Measurements from ENCODE around the gene GPC5. TPM values are rescaled to one million over a fixed set of nuclear protein-coding genes. Genes with fewer than 3 reads are reported as not detected.

GPC5 gene
- total and polyA plus RNA-seq, 9 of the 15 experiments (the other 6 are each of a cell fraction or from before 2014, with no cell fraction given) = 0.18 to 0.27 TPM; not detected in 7

- H4K20me1 ChIP-seq (replicated peaks; ENCODE audit: control insufficient read depth, insufficient read depth, low read length) = no peaks in the 10 kb centered on the region
- ChIA-PET POLR2A (no interaction called here), CTCF (ENCODE audit: low intra/inter-chr PET ratio) (no interaction called here)
- no peak overlapping the region for H3K4me3 ChIP-seq
- no peaks in the 10 kb centered on the region for H3K4me1 ChIP-seq (replicated peaks in 1 of 2; ENCODE audit: control insufficient read depth in 2 of 2, insufficient read depth in 2 of 2, low read length in 2 of 2)
- no peak overlapping the region for H2AFZ ChIP-seq (ENCODE audit: low read depth, low read length)
- no peaks in the 10 kb centered on the region for H3K9me1 ChIP-seq (ENCODE audit: control insufficient read depth, insufficient read depth, low read length)
- H3K9ac ChIP-seq (ENCODE audit: insufficient read depth in 1 of 2, low read depth in 2 of 2, low read length in 2 of 2) = no peak overlapping the region
- H3K27ac ChIP-seq (ENCODE audit: extremely low read depth, low read depth, low read length) = no peak overlapping the region
- intact Hi-C loops (cut with micrococcal nuclease) = no loop called here
- FAIRE-seq (no peak), DNase-seq (ENCODE audit: extremely low read depth in 1 of 4, low spot score in 3 of 4) (no peak), ATAC-seq (no peak)
- WGBS (ENCODE audit: insufficient coverage, low coverage, missing lambda C conversion rate) = 0% methylated on average over 3 of the region's 3 CpGs
- H3K4me2 ChIP-seq (ENCODE audit: insufficient read depth, low read length) = no peak overlapping the region
- in situ Hi-C loops (cut with MboI) = no loop called here
- no peaks in the 10 kb centered on the region for H3K79me2 ChIP-seq (ENCODE audit: control insufficient read depth, insufficient read depth, low read length)
- no peaks in the 10 kb centered on the region for H3K36me3 ChIP-seq (ENCODE audit: control insufficient read depth, insufficient read depth, low read length)
- H3K9me3 ChIP-seq (replicated peaks; ENCODE audit: control insufficient read depth, insufficient read depth, low read depth, low read length) = no peaks in the 10 kb centered on the region
- TF ChIP-seq ZNF436 (CRISPR knock-in tag; IDR thresholded peaks at IDR 0.05) (no peak), ZBTB1 (CRISPR knock-in tag; IDR thresholded peaks at IDR 0.05; ENCODE audit: borderline replicate concordance, low read depth) (no peak), MTF1 (CRISPR knock-in tag; IDR thresholded peaks at IDR 0.05; ENCODE audit: borderline replicate concordance) (no peak), TCF7L2 (IDR thresholded peaks at IDR 0.05; ENCODE audit: low read depth, low read length) (no peak), PTBP1 (IDR thresholded peaks at IDR 0.05; ENCODE audit: low read depth, low read length) (no peak), CAMTA2 (CRISPR knock-in tag; conservative IDR thresholded peaks at IDR 0.05) (no peak), CBX3 (IDR thresholded peaks at IDR 0.05; ENCODE audit: borderline replicate concordance in 1 of 2, low read length in 2 of 2) (no peak), TCF15 (CRISPR knock-in tag; IDR thresholded peaks at IDR 0.05) (no peak), ZFP1 (CRISPR knock-in tag; IDR thresholded peaks at IDR 0.05) (no peak), KHSRP (IDR thresholded peaks at IDR 0.05) (no peak)
- no TSS peak for BruUV-seq (replicated peaks)
- H3K27me3 ChIP-seq (ENCODE audit: control insufficient read depth in 2 of 2, insufficient read depth in 2 of 2, low read length in 2 of 2) = no peaks in the 10 kb centered on the region
Measured at GRCh38 chr13:92044351-92044750, 645.9 kb downstream of the GPC5 start.
